ENCODE results near the gene LRBA.
"Not testable (repeated sequence)": the region's sequence is repeated elsewhere in the genome, so short reads cannot be mapped to it uniquely, and the experiment has no call there.

The LRBA gene

DNA sequence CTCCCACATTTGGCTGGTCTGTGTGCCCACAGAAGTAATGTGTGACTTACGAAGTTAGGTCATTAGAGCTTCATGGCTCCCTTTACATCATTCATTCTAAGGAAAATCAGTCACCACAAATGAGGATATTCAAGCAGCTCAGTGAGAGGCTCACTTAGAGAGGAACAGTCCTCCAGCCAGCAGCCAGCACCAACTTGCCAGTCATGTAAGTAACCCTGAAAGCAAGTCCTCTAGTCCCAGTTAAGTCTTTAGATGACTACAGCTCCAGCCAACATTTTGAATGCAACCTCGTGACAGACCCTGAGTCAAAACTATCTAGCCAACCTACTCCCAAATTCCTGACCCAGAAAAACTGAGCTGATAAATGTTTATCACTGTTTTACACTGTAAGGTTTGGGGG is 71.3 kb downstream of the LRBA start:
- in situ Hi-C loops (cut with HindIII; ENCODE audit: low sequenced_read_pairs): no loop called here

DNA sequence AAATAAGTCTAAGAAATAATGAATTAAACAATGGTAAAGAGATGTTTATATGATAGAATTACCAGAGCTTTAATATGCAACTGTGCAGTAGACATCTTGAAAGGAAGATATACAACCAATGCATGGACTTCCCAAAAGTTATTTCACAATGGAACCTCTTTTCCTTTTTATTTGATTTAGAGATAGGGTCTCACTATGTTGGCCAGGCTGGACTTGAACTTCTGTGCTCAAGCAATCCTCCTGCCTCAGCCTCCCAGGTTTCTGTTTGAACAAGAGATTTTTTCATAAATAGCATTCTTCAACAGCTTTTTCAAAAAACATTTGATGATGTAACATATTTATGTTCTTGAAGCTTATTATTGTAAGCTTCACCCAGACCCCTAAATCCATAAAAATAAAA is 72.0 kb downstream of the LRBA start:
- in situ Hi-C loops (cut with HindIII; ENCODE audit: low sequenced_read_pairs): no loop called here

DNA sequence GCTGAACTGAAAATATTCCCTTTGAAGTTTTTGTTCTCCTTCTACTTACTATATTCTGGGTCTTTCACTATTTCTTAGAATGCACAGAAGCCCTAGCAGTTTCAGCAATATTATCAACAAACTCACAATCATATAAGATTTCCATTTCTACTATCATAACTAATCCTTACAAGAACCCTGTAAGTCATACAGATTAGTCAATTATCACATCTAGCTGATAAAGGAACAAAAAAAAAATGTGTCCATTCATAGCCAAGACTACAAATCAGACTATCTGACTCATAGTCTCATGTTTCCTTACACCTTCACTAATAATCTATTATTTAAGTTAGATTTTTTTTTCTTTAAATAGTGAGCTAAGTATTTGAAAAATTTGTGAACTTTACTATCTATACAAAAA is 72.5 kb downstream of the LRBA start:
- in situ Hi-C loops (cut with HindIII; ENCODE audit: low sequenced_read_pairs): no loop called here

DNA sequence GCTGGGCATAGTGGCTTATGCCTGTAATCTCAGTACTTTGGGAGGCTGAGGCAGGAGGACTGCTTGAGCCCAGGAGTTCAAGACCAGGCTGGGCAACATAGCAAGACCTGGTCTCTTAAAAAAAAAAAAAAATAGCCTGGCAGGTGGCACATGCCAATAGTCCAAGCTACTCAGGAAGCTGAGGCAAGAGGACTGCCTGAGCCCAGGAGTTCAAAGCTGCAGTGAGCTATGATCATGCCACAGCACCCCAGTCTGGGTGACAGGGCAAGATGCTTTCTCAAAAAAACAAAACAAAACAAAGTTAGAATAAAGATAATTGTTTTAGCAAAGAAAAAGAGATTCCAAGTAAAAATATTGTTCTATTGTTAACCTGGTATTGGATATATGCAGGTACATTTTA is 75.0 kb downstream of the LRBA start:
- in situ Hi-C loops (cut with HindIII; ENCODE audit: low sequenced_read_pairs): no loop called here

DNA sequence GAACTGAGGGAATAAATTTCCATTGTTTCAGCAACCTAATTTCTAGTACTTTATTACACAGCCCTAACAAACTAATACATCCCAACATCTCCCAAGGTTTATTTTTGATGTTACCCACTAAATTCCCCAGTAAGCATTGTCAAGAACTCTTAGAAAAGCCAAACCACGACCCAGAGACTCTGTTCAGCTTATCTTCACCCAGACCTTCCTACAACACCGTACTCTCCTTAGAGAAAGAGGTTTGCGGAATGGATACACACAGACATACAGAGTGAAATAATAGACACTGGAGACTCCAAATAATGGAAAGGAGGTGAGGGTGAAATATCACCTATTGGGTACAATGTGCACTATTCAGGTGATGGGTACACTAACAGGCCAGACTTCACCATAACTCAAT is 75.6 kb downstream of the LRBA start:
- in situ Hi-C loops (cut with HindIII; ENCODE audit: low sequenced_read_pairs): loop anchor here (5.0 kb wide), 1 partner anchor 38 kb away; no protein-coding TSS in a partner anchor

DNA sequence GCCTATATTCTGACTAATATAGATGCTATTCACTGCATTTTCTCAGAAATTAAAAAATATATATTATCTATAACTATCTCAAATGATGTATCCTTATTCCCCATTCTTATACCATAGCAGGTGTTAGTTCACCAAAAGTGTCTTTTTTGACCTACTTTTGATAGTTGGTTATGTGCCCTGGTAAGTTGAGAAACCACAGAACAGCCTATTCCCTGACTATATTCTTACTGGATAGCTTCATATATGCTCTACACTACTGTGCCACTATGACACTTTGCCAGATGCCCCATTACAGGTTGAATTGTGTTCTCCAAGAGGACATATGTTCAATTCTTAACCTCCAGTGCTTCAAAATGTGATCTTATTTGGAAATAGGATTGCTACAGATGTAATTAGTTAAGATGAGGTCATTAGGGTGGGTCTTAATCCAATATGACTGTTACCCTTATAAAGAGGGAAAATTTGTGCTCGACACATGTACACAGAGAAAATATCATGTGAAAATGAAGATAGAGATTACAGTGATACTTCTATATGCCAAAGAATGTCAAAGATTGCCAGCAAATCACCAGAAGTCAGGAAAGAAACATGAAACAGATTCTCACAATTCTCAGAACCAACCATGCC is 76.1 kb downstream of the LRBA start:
- in situ Hi-C loops (cut with HindIII; ENCODE audit: low sequenced_read_pairs): loop anchor here (5.0 kb wide), 1 partner anchor 38 kb away; no protein-coding TSS in a partner anchor

DNA sequence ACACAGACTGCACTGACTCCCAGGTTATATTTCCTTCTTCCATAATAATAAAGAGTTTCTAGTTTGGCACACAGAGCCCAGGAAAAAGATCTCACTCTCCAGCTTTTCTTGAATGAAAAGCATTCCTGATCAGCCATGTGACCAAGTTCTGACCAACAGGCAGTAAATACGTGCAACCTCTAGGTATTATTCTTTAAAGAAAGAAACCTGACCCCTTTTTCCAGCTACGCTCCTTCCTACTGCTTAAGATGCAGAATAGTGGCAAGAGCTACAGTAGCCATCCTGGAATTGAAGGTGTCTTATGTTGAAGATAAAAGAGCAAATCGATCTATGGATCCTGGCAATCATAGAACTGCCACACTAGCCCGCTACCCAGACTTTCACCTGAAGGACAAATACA is 76.7 kb downstream of the LRBA start:
- in situ Hi-C loops (cut with HindIII; ENCODE audit: low sequenced_read_pairs): loop anchor here (5.0 kb wide), 1 partner anchor 39 kb away; no protein-coding TSS in a partner anchor

GRCh38 chr4:150934022-150934421 is 81.1 kb downstream of the LRBA start:
- in situ Hi-C loops (cut with HindIII; ENCODE audit: low sequenced_read_pairs): no loop called here

GRCh38 chr4:150931796-150932195 is 83.3 kb downstream of the LRBA start:
- in situ Hi-C loops (cut with HindIII; ENCODE audit: low sequenced_read_pairs): no loop called here

DNA sequence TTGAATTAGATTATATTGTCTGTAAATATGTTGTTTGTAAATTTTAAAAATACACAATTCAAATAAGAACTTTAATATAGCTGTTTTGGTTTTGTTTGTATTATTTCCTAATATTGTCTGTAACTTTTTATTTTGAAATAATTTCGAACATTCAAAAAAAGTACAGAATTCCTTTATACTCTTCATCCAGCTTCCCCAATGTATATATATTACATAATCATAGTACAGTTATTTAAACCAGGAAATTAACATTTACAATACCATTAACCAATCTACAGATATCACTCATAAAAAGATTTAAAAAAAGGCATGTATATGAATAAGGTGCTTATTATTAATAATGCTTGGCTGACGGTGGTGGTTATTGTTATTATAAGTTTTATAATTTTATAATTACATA is 84.1 kb downstream of the LRBA start:
- in situ Hi-C loops (cut with HindIII; ENCODE audit: low sequenced_read_pairs): no loop called here

DNA sequence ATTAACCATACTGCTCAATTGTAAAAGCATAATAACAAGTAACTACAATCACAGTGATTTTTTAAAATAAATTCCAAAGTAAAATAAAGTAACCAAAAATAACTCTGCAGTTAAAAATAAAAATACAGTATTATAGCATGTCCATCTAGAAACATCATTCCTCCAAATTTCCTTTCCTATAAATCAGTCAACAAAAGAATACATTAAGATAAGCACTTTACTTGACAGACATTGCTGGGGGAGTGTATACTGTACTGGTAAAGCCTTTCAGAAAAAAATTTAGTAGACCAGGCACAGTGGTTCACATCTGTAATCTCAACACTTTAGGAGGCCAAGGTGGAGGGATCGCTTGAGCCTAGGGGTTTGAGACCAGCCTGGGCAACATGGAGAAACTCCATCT is 91.1 kb downstream of the LRBA start:
- in situ Hi-C loops (cut with HindIII; ENCODE audit: low sequenced_read_pairs): no loop called here

GRCh38 chr4:150921486-150921885 is 93.6 kb downstream of the LRBA start:
- in situ Hi-C loops (cut with HindIII; ENCODE audit: low sequenced_read_pairs): not testable (repeated sequence)

- in situ Hi-C loops (cut with HindIII; ENCODE audit: low sequenced_read_pairs): not testable (repeated sequence)
Measured at GRCh38 chr4:150918562-150918961, 96.5 kb downstream of the LRBA start.

DNA sequence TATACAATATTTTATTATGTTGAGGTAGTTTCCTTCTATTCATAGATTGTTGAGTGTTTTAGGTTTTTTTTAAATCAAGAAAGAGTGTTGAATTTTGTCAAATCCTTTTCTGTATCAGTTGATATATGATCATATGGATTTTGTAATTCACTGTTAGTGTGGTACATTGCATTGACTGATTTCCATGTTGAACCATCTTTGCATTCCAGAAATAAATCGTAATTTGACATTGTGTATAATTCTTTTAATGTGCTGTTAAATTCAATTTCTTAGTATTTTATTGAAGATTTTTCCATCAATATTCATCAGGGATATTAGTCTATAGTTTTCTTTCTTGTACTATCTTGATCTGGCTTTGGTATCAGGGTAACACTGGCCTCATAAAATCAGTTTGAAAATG is 103.8 kb downstream of the LRBA start:
- in situ Hi-C loops (cut with HindIII; ENCODE audit: low sequenced_read_pairs): no loop called here

DNA sequence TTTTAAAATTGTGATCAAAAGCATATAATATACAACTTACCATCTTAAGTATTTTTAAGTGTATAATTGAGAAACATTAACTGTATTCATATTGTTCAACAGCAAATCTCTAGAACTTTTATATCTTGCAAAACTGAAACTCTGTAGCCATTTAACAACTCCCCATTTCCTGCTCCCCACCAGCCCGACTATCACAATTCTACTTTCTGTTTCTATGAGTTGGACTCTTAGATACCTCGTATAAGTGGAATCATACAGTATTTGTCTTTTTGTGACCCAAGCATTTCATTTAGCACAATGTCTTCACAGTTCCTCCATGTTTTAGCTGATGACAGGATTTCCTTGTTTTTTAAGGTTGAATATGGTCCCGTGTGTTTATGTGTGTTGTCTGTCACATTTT is 106.0 kb downstream of the LRBA start:
- in situ Hi-C loops (cut with HindIII; ENCODE audit: low sequenced_read_pairs): no loop called here

- in situ Hi-C loops (cut with HindIII; ENCODE audit: low sequenced_read_pairs): no loop called here
Measured at GRCh38 chr4:150906987-150907633, 108.0 kb downstream of the LRBA start.

DNA sequence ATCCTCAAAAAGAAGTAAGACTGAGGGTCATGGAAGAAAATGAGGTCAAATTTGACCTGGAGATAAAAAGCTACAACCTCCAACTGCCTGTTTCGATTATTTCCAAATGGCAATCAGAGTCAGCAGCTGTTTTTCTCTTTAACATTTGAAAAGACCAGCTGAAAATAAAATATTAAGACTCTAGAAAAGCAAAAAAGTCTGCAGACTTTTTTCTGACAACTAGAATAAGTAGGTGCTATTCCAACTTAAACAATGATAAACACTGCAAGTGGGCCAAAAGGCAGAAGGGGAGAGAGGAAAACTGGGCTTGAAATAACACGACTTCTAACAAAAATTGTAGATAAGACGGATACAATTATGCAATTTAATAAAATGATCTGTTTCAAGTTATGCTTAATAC is 110.4 kb downstream of the LRBA start:
- in situ Hi-C loops (cut with HindIII; ENCODE audit: low sequenced_read_pairs): no loop called here

- in situ Hi-C loops (cut with HindIII; ENCODE audit: low sequenced_read_pairs): no loop called here
Measured at GRCh38 chr4:150903603-150904002, 111.5 kb downstream of the LRBA start.

DNA sequence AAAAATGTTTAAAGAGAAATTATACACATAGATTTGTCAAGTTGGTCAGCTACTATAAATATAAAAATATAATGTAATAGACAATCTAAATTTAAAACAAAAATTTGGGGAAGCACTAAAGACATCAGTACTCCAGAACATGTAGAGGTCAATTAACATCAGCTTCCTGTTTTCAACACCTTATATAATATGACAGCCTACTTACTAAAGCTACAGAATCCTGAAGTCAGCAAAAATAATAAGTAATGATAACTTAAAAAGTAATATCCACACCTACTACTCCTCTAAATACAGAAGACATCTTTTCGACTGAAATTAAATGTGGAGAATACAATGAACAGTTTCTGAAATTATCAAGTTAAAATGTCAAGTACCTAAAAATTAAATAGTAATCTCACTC is 118.6 kb downstream of the LRBA start:
- in situ Hi-C loops (cut with HindIII; ENCODE audit: low sequenced_read_pairs): no loop called here

- in situ Hi-C loops (cut with HindIII; ENCODE audit: low sequenced_read_pairs): no loop called here
Measured at GRCh38 chr4:150890246-150890645, 124.8 kb downstream of the LRBA start.

DNA sequence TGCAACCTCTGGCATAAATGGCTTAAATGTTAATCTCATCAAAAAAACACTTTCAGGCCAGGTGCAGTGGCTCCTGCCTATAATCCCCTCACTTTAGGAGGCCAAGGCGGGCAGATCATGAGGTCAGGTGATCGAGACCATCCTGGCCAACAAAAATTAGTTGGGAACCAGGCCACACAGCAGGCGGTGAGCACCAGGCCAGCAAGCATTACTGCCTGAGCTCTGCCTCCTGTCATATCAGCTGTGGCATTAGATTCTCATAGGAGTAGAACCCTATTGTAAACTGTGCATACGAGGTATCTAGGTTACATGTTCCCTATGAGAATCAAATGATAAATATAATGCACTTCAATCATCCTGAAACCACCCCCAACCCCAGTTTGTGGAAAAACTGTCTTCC is 125.8 kb downstream of the LRBA start:
- in situ Hi-C loops (cut with HindIII; ENCODE audit: low sequenced_read_pairs): no loop called here

- in situ Hi-C loops (cut with HindIII; ENCODE audit: low sequenced_read_pairs): no loop called here
Measured at GRCh38 chr4:150888625-150889024, 126.5 kb downstream of the LRBA start.

GRCh38 chr4:150888217-150888616 is 126.9 kb downstream of the LRBA start:
- in situ Hi-C loops (cut with HindIII; ENCODE audit: low sequenced_read_pairs): no loop called here

Measured in endothelial cell of hepatic sinusoid (primary cell).